K562 (cell line): Measurements from ENCODE around the gene ROBO1. TPM values are rescaled to one million over a fixed set of nuclear protein-coding genes. Genes with fewer than 3 reads are reported as not detected.

Experiments
- ATAC-seq: fragments of 200-7000 bp; cut with Tn5 transposase; 3 replicates; pipeline ENCODE4 v1.9.1; 2020; ENCODE audit warnings: moderate library complexity
- BruUV-seq: library from RNA; stranded (reverse); fragments of 400-500 nt; replicated peaks from 2 replicates; lab custom pipeline; 2021; lab: Mats Ljungman, UMichigan
- CTCF ChIA-PET: fragments of 300-600 bp; formaldehyde crosslinking; extraction: SDS; loops from one replicate; lab custom pipeline; 2021; ENCODE audit warnings: low intra/inter-chr PET ratio; lab: Yijun Ruan, JAX
- POLR2A ChIA-PET: fragments of 300-600, 350-650 bp; sonication (Branson Sonifier 250); formaldehyde crosslinking; extraction: SDS; loops from one replicate; lab custom pipeline; 2021; ENCODE audit warnings: antibody characterized with exemption, inconsistent platforms; lab: Yijun Ruan, JAX
- DNase-seq, 4 experiments: peaks; one replicate each; pipeline versions ENCODE4 v3.0.0 to v3.0.0-alpha.2; 2011 to 2018; ENCODE audit warnings: low spot score in 3 of 4, mixed read lengths in 3 of 4; ENCODE audit errors: extremely low read depth in 1 of 4
- FAIRE-seq: peaks from 2 replicates; lab custom pipeline; 2011; peaks lifted over from hg19 to GRCh38; lab: Jason Lieb, UNC
- H2AFZ ChIP-seq: 2 replicates; pipeline ENCODE4 v1.6.0; 2011; ENCODE audit warnings: low read depth, low read length, control low read depth, inconsistent platforms
- H3K27ac ChIP-seq: fragments of 200-600 bp; 3 replicates; pipeline ENCODE4 v1.8.0; 2011; ENCODE audit warnings: low read depth, mild to moderate bottlenecking, control low read depth, inconsistent platforms, low read length, moderate library complexity, mixed read lengths; ENCODE audit errors: extremely low read depth
- H3K27me3 ChIP-seq, 2 experiments: fragments of 300-600 bp in 1 of 2; 2 replicates in 1 of 2; 3 replicates in 1 of 2; pipeline versions ENCODE4 v1.6.0 to v1.8.0; 2011; ENCODE audit warnings: inconsistent platforms in 2 of 2, low read length in 2 of 2, mild to moderate bottlenecking in 1 of 2, mixed read lengths in 1 of 2, moderate library complexity in 1 of 2; ENCODE audit not compliant: control insufficient read depth in 2 of 2, insufficient read depth in 2 of 2
- H3K36me3 ChIP-seq: fragments of 300-600 bp; 3 replicates; pipeline ENCODE4 v1.8.0; 2011; ENCODE audit warnings: mild to moderate bottlenecking, low read length, inconsistent platforms; ENCODE audit not compliant: control insufficient read depth, insufficient read depth
- H3K4me1 ChIP-seq, 2 experiments: fragments of 200-600 bp in 1 of 2; replicated peaks in 1 of 2; 2 replicates in 1 of 2; 3 replicates in 1 of 2; pipeline versions ENCODE4 v1.5.1 to v1.8.0; 2011; ENCODE audit warnings: inconsistent platforms in 2 of 2, low read length in 2 of 2, mild to moderate bottlenecking in 1 of 2, mixed read lengths in 1 of 2, moderate library complexity in 1 of 2; ENCODE audit not compliant: control insufficient read depth in 2 of 2, insufficient read depth in 2 of 2
- H3K4me2 ChIP-seq: 2 replicates; pipeline ENCODE4 v1.6.1; 2011; ENCODE audit warnings: low read length, control low read depth, inconsistent platforms, mixed read lengths; ENCODE audit not compliant: insufficient read depth
- H3K4me3 ChIP-seq: fragments of 200-600 bp; sonication (generic), shearing (Covaris generic); 2 replicates; pipeline ENCODE4 v1.5.1; 2016; ENCODE audit warnings: control low read depth, inconsistent platforms
- H3K79me2 ChIP-seq: fragments of 200-600 bp; 3 replicates; pipeline ENCODE4 v1.8.0; 2011; ENCODE audit warnings: low read length, inconsistent platforms; ENCODE audit not compliant: control insufficient read depth, insufficient read depth
- H3K9ac ChIP-seq, 2 experiments: 2 replicates each; pipeline versions ENCODE4 v1.6.0 to v1.6.1; 2011; ENCODE audit warnings: low read depth in 2 of 2, low read length in 2 of 2, control low read depth in 1 of 2, inconsistent platforms in 1 of 2, mild to moderate bottlenecking in 1 of 2, mixed read lengths in 1 of 2; ENCODE audit not compliant: insufficient read depth in 1 of 2
- H3K9me1 ChIP-seq: one replicate; pipeline ENCODE4 v1.6.0; 2011; ENCODE audit warnings: inconsistent platforms, mild to moderate bottlenecking, low read length, moderate library complexity; ENCODE audit not compliant: control insufficient read depth, insufficient read depth
- H3K9me3 ChIP-seq: replicated peaks from 2 replicates; pipeline ENCODE4 v1.5.1; 2011; ENCODE audit warnings: low read depth, low read length, inconsistent platforms; ENCODE audit not compliant: control insufficient read depth, insufficient read depth
- H4K20me1 ChIP-seq: replicated peaks from 2 replicates; pipeline ENCODE4 v1.6.1; 2011; ENCODE audit warnings: low read length, inconsistent platforms, mixed read lengths; ENCODE audit not compliant: control insufficient read depth, insufficient read depth
- DLX4 ChIP-seq: fragments of 250-450 bp; sonication (Bioruptor Pico); IDR thresholded peaks from 2 replicates; pipeline ENCODE4 v1.6.1; 2021; ENCODE audit warnings: mild to moderate bottlenecking
- ERF ChIP-seq: fragments of 450-650 bp; formaldehyde crosslinking; IDR thresholded peaks from 2 replicates; pipeline ENCODE4 v1.4.0; 2020; ENCODE audit warnings: mild to moderate bottlenecking, mixed read lengths
- ILF3 ChIP-seq: fragments of 450-650 bp; IDR thresholded peaks from 2 replicates; pipeline ENCODE4 v1.6.1; 2018; ENCODE audit warnings: antibody characterized with exemption, mild to moderate bottlenecking, moderate library complexity, borderline replicate concordance
- KDM2B ChIP-seq: fragments of 250-450 bp; sonication (Bioruptor Pico); IDR thresholded peaks from 2 replicates; pipeline ENCODE4 v1.8.0; 2021; ENCODE audit warnings: mild to moderate bottlenecking, moderate library complexity
- MAFF ChIP-seq: IDR thresholded peaks from 2 replicates; pipeline ENCODE4 v1.6.1; 2012; ENCODE audit warnings: low read length, improper control_type of control experiment
- NR1H2 ChIP-seq: sonication (generic); formaldehyde crosslinking; IDR thresholded peaks from 2 replicates; pipeline ENCODE4 v1.4.0; 2020; ENCODE audit warnings: mild to moderate bottlenecking, missing genetic modification reagents
- RBM14 ChIP-seq: fragments of 200-400 bp; formaldehyde crosslinking; IDR thresholded peaks from 2 replicates; pipeline ENCODE4 v1.6.1; 2018; ENCODE audit warnings: low read depth, mild to moderate bottlenecking, low read length, moderate library complexity, borderline replicate concordance; ENCODE audit not compliant: insufficient read depth
- REST ChIP-seq, 2 experiments: fragments of 450-650 bp; formaldehyde crosslinking in 1 of 2; IDR thresholded peaks; 2 replicates each; pipeline versions ENCODE4 v1.4.0 to v1.6.1; 2014 to 2020; ENCODE audit warnings: mild to moderate bottlenecking in 2 of 2, borderline replicate concordance in 1 of 2, low read depth in 1 of 2
- SREBF1 ChIP-seq: fragments of 150-350 bp; IDR thresholded peaks from 2 replicates; pipeline ENCODE4 v1.6.1; 2014; ENCODE audit warnings: antibody characterized with exemption, low read depth, low read length, borderline replicate concordance
- ZNF263 ChIP-seq: sonication (generic); formaldehyde crosslinking; IDR thresholded peaks from 2 replicates; pipeline ENCODE4 v1.8.0; 2022; ENCODE audit warnings: mild to moderate bottlenecking, missing genetic modification reagents, borderline replicate concordance
- WGBS: fragments of 100-300 bp; shearing (Covaris generic); methylation state at CpG from one replicate; pipeline ENCODE4 v1.1.6; 2016; ENCODE audit warnings: low coverage, mixed read lengths; ENCODE audit not compliant: insufficient coverage; ENCODE audit errors: missing lambda C conversion rate; 5-methylcytosine and 5-hydroxymethylcytosine counted together
- in situ Hi-C: fragments of 300-500 bp; cut with MboI; formaldehyde crosslinking; loops from 4 replicates; pipeline ENCODE4 v1.15.0; 2018; ENCODE audit warnings: inconsistent platforms, mixed read lengths
- intact Hi-C: fragments of 100-400 bp; cut with micrococcal nuclease; formaldehyde crosslinking; loops from 2 replicates; pipeline ENCODE4 v1.14.2; 2022
- polyA plus RNA-seq, 8 experiments: library from polyadenylated mRNA; depleted of rRNA in 4 of 8; stranded (reverse) in 5 of 8; unstranded in 3 of 8; fragments of >200 nt; fragmentation: Nextera tagmentation in 2 of 8; fragmentation: Illumina TruSeq in 1 of 8; extraction: Ambion mirVana in 2 of 8; extraction: Trizol in 1 of 8; gene quantifications; 2 replicates each; pipeline versions ENCODE4 v1.2.1 to v1.2.3, GENCODE V29; 2011 to 2014; ENCODE audit warnings: inconsistent platforms in 1 of 8, missing spikeins in 1 of 8
- total RNA-seq, 7 experiments: library from RNA; depleted of rRNA in 6 of 7; stranded (reverse); fragments of >200 nt in 6 of 7; fragmentation: Illumina TruSeq in 2 of 7; extraction: Trizol in 2 of 7; gene quantifications; 2 replicates each; pipeline versions ENCODE4 v1.2.1 to v1.2.3, GENCODE V29; 2011 to 2021; ENCODE audit warnings: low replicate concordance in 1 of 7

ROBO1 gene
- total and polyA plus RNA-seq, 9 of the 15 experiments (the other 6 are each of a cell fraction or from before 2014, with no cell fraction given) = 0.01 to 0.53 (median 0.17) TPM; not detected in 5

- Histone ChIP-seq H3K79me2 (no peaks in the 10 kb centered on the region), H3K4me1 (no peaks in the 10 kb centered on the region), H3K9ac (no peak overlapping the region), H3K27me3 (no peaks in the 10 kb centered on the region), H2AFZ (no peak overlapping the region), H3K4me3 (no peak overlapping the region), H3K9me3 (no peaks in the 10 kb centered on the region), H3K27ac (no peak overlapping the region), H3K9me1 (no peaks in the 10 kb centered on the region), H3K4me2 (no peak overlapping the region), H4K20me1 (no peaks in the 10 kb centered on the region), H3K36me3 (no peaks in the 10 kb centered on the region)
- ATAC-seq (no peak), DNase-seq (no peak), FAIRE-seq (no peak)
- 3% methylated on average over 8 of the region's 11 CpGs for WGBS
- CTCF ChIA-PET = no interaction called here
- POLR2A ChIA-PET = no interaction called here
- in situ Hi-C loops = loop anchor here (25.0 kb wide), 2 partner anchors 371 to 821 kb away; no protein-coding TSS in a partner anchor
- intact Hi-C loops = no loop called here
- no TSS peak for BruUV-seq
- TF ChIP-seq MAFF (no peak), NR1H2 (CRISPR knock-in tag) (no peak), KDM2B (CRISPR knock-in tag) (no peak), REST (IDR thresholded peaks at IDR 0.05; ENCODE audit: borderline replicate concordance) (no peak), REST (CRISPR knock-in tag; IDR thresholded peaks at IDR 0.05; ENCODE audit: low read depth) (no peak), ZNF263 (CRISPR knock-in tag) (no peak), DLX4 (no peak), ERF (CRISPR knock-in tag) (no peak), RBM14 (no peak), SREBF1 (no peak), ILF3 (no peak)
Observed at GRCh38 chr3:78665776-78666469, 1101.9 kb downstream of the ROBO1 start.
